DOHH2 (cell line): ENCODE data around the gene ATP2C1.

Experiments
- H3F3A ChIP-seq: fragments of 200-600 bp; sonication (generic), shearing (Covaris generic); 2 replicates; pipeline ENCODE4 v1.6.0; 2016; ENCODE audit warnings: antibody characterized with exemption, mild to moderate bottlenecking; ENCODE audit not compliant: control insufficient read depth, insufficient read depth
- H3K27ac ChIP-seq: fragments of 200-600 bp; sonication (generic); 2 replicates; pipeline ENCODE4 v1.5.1; 2014; ENCODE audit warnings: low read depth, mild to moderate bottlenecking, low read length, moderate library complexity
- H3K27me3 ChIP-seq: fragments of 200-600 bp; sonication (generic); 2 replicates; pipeline ENCODE4 v1.6.1; 2014; ENCODE audit warnings: mild to moderate bottlenecking, low read length, mixed read lengths; ENCODE audit not compliant: control insufficient read depth
- H3K36me3 ChIP-seq: fragments of 200-600 bp; sonication (generic); 2 replicates; pipeline ENCODE4 v1.6.1; 2014; ENCODE audit warnings: mild to moderate bottlenecking, low read length, moderate library complexity, mixed read lengths; ENCODE audit not compliant: control insufficient read depth
- H3K4me1 ChIP-seq: fragments of 200-600 bp; sonication (generic); 2 replicates; pipeline ENCODE4 v1.6.1; 2014; ENCODE audit warnings: mild to moderate bottlenecking, low read length, mixed read lengths; ENCODE audit not compliant: control insufficient read depth
- H3K4me2 ChIP-seq: fragments of 200-600 bp; sonication (generic); 2 replicates; pipeline ENCODE4 v1.6.0; 2014; ENCODE audit warnings: mild to moderate bottlenecking, low read length, moderate library complexity
- H3K4me3 ChIP-seq: fragments of 200-600 bp; sonication (generic); 2 replicates; pipeline ENCODE4 v1.5.1; 2014; ENCODE audit warnings: mild to moderate bottlenecking, low read length, mixed read lengths
- H3K79me2 ChIP-seq: fragments of 200-600 bp; sonication (generic); 2 replicates; pipeline ENCODE4 v1.6.1; 2014; ENCODE audit warnings: mild to moderate bottlenecking, low read length, mixed read lengths; ENCODE audit not compliant: control insufficient read depth
- H3K9me2 ChIP-seq: fragments of 200-600 bp; sonication (generic); replicated peaks from 2 replicates; pipeline ENCODE4 v1.6.1; 2014; ENCODE audit warnings: mild to moderate bottlenecking, low read length, mixed read lengths; ENCODE audit not compliant: control insufficient read depth
- H3K9me3 ChIP-seq: fragments of 200-600 bp; sonication (generic); 2 replicates; pipeline ENCODE4 v1.6.1; 2014; ENCODE audit warnings: antibody characterized with exemption, low read length, mixed read lengths; ENCODE audit not compliant: control insufficient read depth, insufficient read depth
- H4K20me1 ChIP-seq: fragments of 200-600 bp; sonication (generic); 2 replicates; pipeline ENCODE4 v1.6.0; 2014; ENCODE audit warnings: low read depth, mild to moderate bottlenecking, antibody characterized with exemption, low read length, moderate library complexity; ENCODE audit not compliant: control insufficient read depth, insufficient read depth
- EZH2phosphoT487 ChIP-seq: fragments of 200-600 bp; sonication (generic); IDR thresholded peaks from 2 replicates; pipeline ENCODE4 v1.6.1; 2017; ENCODE audit warnings: borderline replicate concordance, mild to moderate bottlenecking, antibody characterized with exemption, low read length, moderate library complexity, mixed read lengths
- TF ChIP-seq, protein P1 (sequence below): fragments of 200-600 bp; sonication (generic); IDR thresholded peaks from one replicate; pipeline ENCODE4 v1.5.1; 2014; ENCODE audit warnings: antibody characterized with exemption, mild to moderate bottlenecking, low read depth, low read length; ENCODE audit not compliant: poor library complexity, severe bottlenecking

Gene ATP2C1

GRCh38 chr3:130933801-130934345 is 40.0 kb downstream of the ATP2C1 start:
- TF ChIP-seq, protein P1, sequence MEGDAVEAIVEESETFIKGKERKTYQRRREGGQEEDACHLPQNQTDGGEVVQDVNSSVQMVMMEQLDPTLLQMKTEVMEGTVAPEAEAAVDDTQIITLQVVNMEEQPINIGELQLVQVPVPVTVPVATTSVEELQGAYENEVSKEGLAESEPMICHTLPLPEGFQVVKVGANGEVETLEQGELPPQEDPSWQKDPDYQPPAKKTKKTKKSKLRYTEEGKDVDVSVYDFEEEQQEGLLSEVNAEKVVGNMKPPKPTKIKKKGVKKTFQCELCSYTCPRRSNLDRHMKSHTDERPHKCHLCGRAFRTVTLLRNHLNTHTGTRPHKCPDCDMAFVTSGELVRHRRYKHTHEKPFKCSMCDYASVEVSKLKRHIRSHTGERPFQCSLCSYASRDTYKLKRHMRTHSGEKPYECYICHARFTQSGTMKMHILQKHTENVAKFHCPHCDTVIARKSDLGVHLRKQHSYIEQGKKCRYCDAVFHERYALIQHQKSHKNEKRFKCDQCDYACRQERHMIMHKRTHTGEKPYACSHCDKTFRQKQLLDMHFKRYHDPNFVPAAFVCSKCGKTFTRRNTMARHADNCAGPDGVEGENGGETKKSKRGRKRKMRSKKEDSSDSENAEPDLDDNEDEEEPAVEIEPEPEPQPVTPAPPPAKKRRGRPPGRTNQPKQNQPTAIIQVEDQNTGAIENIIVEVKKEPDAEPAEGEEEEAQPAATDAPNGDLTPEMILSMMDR = no peak
- no peak for TF ChIP-seq EZH2phosphoT487
- no peaks in the 10 kb centered on the region for H3K9me2 ChIP-seq
- peaks cover 51% of the 10 kb centered on the region for H3K36me3 ChIP-seq
- no peak overlapping the region for H3K4me3 ChIP-seq
- no peak overlapping the region for H3K4me2 ChIP-seq
- no peaks in the 10 kb centered on the region for H3K9me3 ChIP-seq
- no peaks in the 10 kb centered on the region for H3K27me3 ChIP-seq
- no peaks in the 10 kb centered on the region for H4K20me1 ChIP-seq
- H3K4me1 ChIP-seq = no peaks in the 10 kb centered on the region
- no peaks in the 10 kb centered on the region for H3F3A ChIP-seq
- no peak overlapping the region for H3K27ac ChIP-seq
- H3K79me2 ChIP-seq = peaks cover 10% of the 10 kb centered on the region

DNA sequence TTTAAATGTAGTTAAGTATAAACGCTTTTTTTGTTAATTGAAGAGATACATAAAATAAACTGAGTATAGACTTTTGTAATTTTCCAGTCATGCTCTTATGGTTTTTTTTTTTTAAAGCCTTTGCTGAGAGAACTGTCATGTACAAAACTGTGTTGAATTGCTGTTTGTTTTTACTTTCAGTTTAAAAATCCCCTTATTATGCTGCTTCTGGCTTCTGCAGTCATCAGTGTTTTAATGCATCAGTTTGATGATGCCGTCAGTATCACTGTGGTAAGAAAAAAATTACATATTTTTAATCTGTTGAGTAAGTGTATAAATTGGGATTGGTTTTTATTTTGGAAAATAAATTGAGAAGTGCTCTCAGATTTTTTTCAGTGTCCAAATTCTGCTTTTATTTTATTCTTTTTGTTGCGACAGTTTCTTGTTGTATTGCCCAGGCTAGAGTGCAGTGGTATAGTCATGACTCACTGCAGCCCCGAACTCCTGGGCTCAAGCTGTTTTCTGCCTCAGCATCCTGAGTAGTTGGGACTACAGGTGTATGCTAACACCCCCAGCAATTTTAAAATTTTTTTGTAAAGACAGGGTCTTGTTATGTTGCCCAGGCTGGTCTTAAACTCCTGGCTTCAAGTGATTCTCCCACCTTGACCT is 40.7 kb downstream of the ATP2C1 start:
- TF ChIP-seq, protein P1 = no peak
- TF ChIP-seq EZH2phosphoT487 = no peak
- H3K27ac ChIP-seq = no peak overlapping the region
- peaks cover 6% of the 10 kb centered on the region; the same call in 1 of the 2 replicates for H3K79me2 ChIP-seq
- no peaks in the 10 kb centered on the region for H3K4me1 ChIP-seq
- H3K36me3 ChIP-seq = peaks cover 53% of the 10 kb centered on the region
- no peaks in the 10 kb centered on the region for H4K20me1 ChIP-seq
- H3K4me3 ChIP-seq = no peak overlapping the region
- H3K9me3 ChIP-seq = no peaks in the 10 kb centered on the region
- H3K4me2 ChIP-seq = no peak overlapping the region
- H3K9me2 ChIP-seq = no peaks in the 10 kb centered on the region
- H3K27me3 ChIP-seq = no peaks in the 10 kb centered on the region
- no peaks in the 10 kb centered on the region for H3F3A ChIP-seq

DNA sequence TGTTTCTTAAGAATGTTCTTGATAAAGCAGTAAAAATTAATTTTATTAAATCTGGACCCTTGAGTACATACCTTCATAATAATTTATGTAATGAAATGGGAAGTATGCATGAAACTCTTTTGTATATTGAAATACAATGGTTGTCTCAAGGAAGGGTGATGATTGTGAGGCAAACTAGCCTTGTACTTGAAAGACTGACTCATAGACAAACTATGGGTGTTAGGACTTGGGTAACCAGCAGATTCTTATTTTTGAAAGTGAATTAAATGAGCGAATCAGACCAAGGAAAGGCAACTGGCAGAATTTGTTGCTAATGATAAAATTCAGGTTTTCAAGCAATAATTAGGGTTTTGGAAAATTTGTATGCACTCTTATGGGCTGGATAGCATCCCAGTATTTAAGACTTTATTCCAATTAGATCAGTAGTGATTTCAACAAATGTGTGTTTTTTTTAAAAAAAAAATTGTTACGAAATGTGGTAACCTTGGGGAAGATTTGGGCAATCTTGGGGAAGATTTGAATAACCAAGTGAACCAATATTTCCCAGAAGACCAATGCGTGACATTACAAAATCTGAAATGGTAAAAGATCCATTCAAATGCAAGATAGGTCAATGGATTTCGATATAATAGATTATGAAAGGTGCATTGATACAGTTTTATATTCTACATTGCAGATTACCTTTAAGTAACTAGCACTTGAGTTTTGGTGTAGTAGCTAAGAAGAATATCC is 42.0 kb downstream of the ATP2C1 start:
- no peaks in the 10 kb centered on the region for H3K79me2 ChIP-seq
- TF ChIP-seq, protein P1 = no peak
- no peak for TF ChIP-seq EZH2phosphoT487
- H3K9me2 ChIP-seq = no peaks in the 10 kb centered on the region
- H3K9me3 ChIP-seq = no peaks in the 10 kb centered on the region
- H3K36me3 ChIP-seq = peaks cover 58% of the 10 kb centered on the region
- H3K27ac ChIP-seq = no peak overlapping the region
- no peaks in the 10 kb centered on the region for H3F3A ChIP-seq
- H3K4me3 ChIP-seq = no peak overlapping the region
- no peaks in the 10 kb centered on the region for H4K20me1 ChIP-seq
- H3K4me1 ChIP-seq = no peaks in the 10 kb centered on the region
- H3K27me3 ChIP-seq = no peaks in the 10 kb centered on the region
- no peak overlapping the region for H3K4me2 ChIP-seq
